ENCODE results near the gene BOLA3.

BOLA3 gene

GRCh38 chr2:74109551-74109950 is 38.2 kb downstream of the BOLA3 start:
- TF ChIP-seq FOXP2 (optimal IDR thresholded peaks at IDR 0.05; ENCODE audit: borderline replicate concordance, extremely low read depth, extremely low read length, insufficient read depth) (no peak), TAF1 (IDR thresholded peaks at IDR 0.05; ENCODE audit: borderline replicate concordance, insufficient read depth, low read length) (no peak), POLR2AphosphoS5 (IDR thresholded peaks at IDR 0.05; ENCODE audit: low read depth, low read length) (no peak), REST (IDR thresholded peaks at IDR 0.05; ENCODE audit: insufficient read depth in 1 of 2, low read depth in 2 of 2, low read length in 2 of 2) (no peak), SIN3A (IDR thresholded peaks at IDR 0.05; ENCODE audit: borderline replicate concordance, insufficient read depth, low read length) (no peak)

GRCh38 chr2:74107071-74107470 is 40.6 kb downstream of the BOLA3 start:
- no peak for TF ChIP-seq FOXP2 (optimal IDR thresholded peaks at IDR 0.05; ENCODE audit: borderline replicate concordance, extremely low read depth, extremely low read length, insufficient read depth)
- no peak for TF ChIP-seq POLR2AphosphoS5 (IDR thresholded peaks at IDR 0.05; ENCODE audit: low read depth, low read length)
- no peak for TF ChIP-seq TAF1 (IDR thresholded peaks at IDR 0.05; ENCODE audit: borderline replicate concordance, insufficient read depth, low read length)
- TF ChIP-seq REST (IDR thresholded peaks at IDR 0.05; ENCODE audit: insufficient read depth in 1 of 2, low read depth in 2 of 2, low read length in 2 of 2) = no peak
- no peak for TF ChIP-seq SIN3A (IDR thresholded peaks at IDR 0.05; ENCODE audit: borderline replicate concordance, insufficient read depth, low read length)

DNA sequence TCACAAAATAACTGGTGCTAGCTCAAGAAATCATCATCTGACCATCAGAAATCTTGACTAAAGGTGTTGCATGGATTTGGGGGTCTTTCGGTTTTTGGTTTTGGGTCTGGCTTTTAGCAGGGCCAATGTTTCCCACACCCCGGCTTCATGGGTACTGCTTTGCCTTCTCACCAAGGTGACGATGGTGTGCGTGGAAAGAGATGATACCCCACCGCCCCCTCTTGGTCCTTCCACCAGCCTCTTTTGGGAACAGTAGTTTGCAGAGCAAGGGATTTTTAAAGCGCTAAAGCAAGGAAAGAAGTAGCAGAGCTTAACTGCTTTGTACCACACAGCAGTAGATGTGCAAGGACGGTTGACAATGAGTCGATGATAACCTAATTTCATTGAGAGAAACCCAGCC is 42.3 kb downstream of the BOLA3 start:
- TF ChIP-seq REST (IDR thresholded peaks at IDR 0.05; ENCODE audit: insufficient read depth in 1 of 2, low read depth in 2 of 2, low read length in 2 of 2) (no peak), POLR2AphosphoS5 (IDR thresholded peaks at IDR 0.05; ENCODE audit: low read depth, low read length) (no peak), SIN3A (IDR thresholded peaks at IDR 0.05; ENCODE audit: borderline replicate concordance, insufficient read depth, low read length) (no peak), TAF1 (IDR thresholded peaks at IDR 0.05; ENCODE audit: borderline replicate concordance, insufficient read depth, low read length) (no peak), FOXP2 (optimal IDR thresholded peaks at IDR 0.05; ENCODE audit: borderline replicate concordance, extremely low read depth, extremely low read length, insufficient read depth) (no peak)

DNA sequence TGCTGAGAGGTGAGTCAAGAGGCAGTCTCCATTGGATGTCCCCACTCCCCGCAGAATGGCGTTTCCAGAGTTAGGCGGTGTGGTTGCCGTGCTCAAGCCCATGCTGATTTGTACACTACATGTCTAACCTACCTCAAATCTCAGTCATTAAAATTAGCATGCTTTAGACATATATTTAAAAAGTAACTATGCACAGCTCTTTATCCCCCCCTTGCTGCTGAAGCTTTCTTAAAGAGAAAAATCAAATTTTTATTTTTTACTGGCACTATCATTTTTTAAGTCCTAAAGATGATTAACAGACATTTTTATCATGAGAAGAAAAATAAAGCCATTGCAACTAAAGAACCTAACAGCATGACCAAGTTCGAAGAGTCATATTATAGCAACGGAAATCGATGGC is 42.9 kb downstream of the BOLA3 start:
- TF ChIP-seq REST (IDR thresholded peaks at IDR 0.05; ENCODE audit: insufficient read depth in 1 of 2, low read depth in 2 of 2, low read length in 2 of 2) = no peak
- no peak for TF ChIP-seq TAF1 (IDR thresholded peaks at IDR 0.05; ENCODE audit: borderline replicate concordance, insufficient read depth, low read length)
- no peak for TF ChIP-seq POLR2AphosphoS5 (IDR thresholded peaks at IDR 0.05; ENCODE audit: low read depth, low read length)
- no peak for TF ChIP-seq FOXP2 (optimal IDR thresholded peaks at IDR 0.05; ENCODE audit: borderline replicate concordance, extremely low read depth, extremely low read length, insufficient read depth)
- no peak for TF ChIP-seq SIN3A (IDR thresholded peaks at IDR 0.05; ENCODE audit: borderline replicate concordance, insufficient read depth, low read length)

DNA sequence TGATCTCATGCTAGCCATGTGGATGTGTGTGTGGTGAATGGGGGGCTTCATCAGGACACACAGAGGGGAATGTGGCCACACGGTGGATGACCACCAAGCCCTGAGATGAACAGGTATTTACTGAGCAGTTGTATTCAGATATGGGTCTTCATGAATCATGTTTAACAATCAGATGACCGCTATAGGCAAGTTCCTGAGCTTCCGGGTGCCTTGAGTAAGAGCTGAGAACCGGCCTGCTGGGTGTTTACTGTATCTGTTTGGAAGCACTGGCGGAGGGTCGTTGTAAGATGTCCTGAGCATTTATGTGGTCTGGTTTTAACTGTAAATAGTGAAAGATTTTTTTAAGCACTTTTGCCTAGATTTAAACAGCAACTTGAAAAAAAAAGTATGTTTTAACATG is 43.9 kb downstream of the BOLA3 start:
- TF ChIP-seq SIN3A (IDR thresholded peaks at IDR 0.05; ENCODE audit: borderline replicate concordance, insufficient read depth, low read length) (no peak), POLR2AphosphoS5 (IDR thresholded peaks at IDR 0.05; ENCODE audit: low read depth, low read length) (no peak), TAF1 (IDR thresholded peaks at IDR 0.05; ENCODE audit: borderline replicate concordance, insufficient read depth, low read length) (no peak), REST (IDR thresholded peaks at IDR 0.05; ENCODE audit: insufficient read depth in 1 of 2, low read depth in 2 of 2, low read length in 2 of 2) (no peak), FOXP2 (optimal IDR thresholded peaks at IDR 0.05; ENCODE audit: borderline replicate concordance, extremely low read depth, extremely low read length, insufficient read depth) (no peak)
